HFFc6 (cell line): ENCODE measurements around the gene MIGA2. TPM values are rescaled to one million over a fixed set of nuclear protein-coding genes. Genes with fewer than 3 reads are reported as not detected.

Experiments used
- DNase-seq: peaks from one replicate; pipeline ENCODE4 v3.0.0-alpha.2; 2018
- H3K27ac Mint-ChIP-seq: 2 replicates; pipeline ENCODE4 v1.8.0; 2020; ENCODE audit warnings: mild to moderate bottlenecking, mixed read lengths
- H3K27me3 Mint-ChIP-seq: 2 replicates; pipeline ENCODE4 v1.8.0; 2021; ENCODE audit warnings: mild to moderate bottlenecking, moderate library complexity, mixed read lengths; ENCODE audit not compliant: insufficient read depth
- H3K36me3 Mint-ChIP-seq: 2 replicates; pipeline ENCODE4 v1.8.0; 2021; ENCODE audit warnings: low read depth, mixed read lengths
- H3K4me1 Mint-ChIP-seq: 2 replicates; pipeline ENCODE4 v1.8.0; 2020; ENCODE audit warnings: low read depth, mixed read lengths
- H3K4me3 Mint-ChIP-seq: 2 replicates; pipeline ENCODE4 v1.8.0; 2020; ENCODE audit warnings: mild to moderate bottlenecking, moderate library complexity, mixed read lengths
- H3K9me3 Mint-ChIP-seq: 2 replicates; pipeline ENCODE4 v1.8.0; 2020; ENCODE audit warnings: mild to moderate bottlenecking, mixed read lengths
- total RNA-seq, 6 experiments: library from RNA; stranded (reverse); fragmentation: NEBNext Ultra II Directional; extraction: Animal tissue kit (Norgen Biotek cat#: 25700); gene quantifications; 2 replicates in 1 of 6; 3 replicates in 5 of 6; pipeline ENCODE4 v1.2.3, GENCODE V29; 2021
- TF ChIP-seq, protein P1 (sequence below): fragments of 200-600 bp; sonication (generic); IDR thresholded peaks from 2 replicates; pipeline ENCODE4 v1.5.0; 2021; ENCODE audit warnings: antibody characterized with exemption, mild to moderate bottlenecking

MIGA2 gene
- total RNA-seq, 6 experiments from 2014 or later, result 20.2 to 30.2 (median 22.2) TPM

DNA sequence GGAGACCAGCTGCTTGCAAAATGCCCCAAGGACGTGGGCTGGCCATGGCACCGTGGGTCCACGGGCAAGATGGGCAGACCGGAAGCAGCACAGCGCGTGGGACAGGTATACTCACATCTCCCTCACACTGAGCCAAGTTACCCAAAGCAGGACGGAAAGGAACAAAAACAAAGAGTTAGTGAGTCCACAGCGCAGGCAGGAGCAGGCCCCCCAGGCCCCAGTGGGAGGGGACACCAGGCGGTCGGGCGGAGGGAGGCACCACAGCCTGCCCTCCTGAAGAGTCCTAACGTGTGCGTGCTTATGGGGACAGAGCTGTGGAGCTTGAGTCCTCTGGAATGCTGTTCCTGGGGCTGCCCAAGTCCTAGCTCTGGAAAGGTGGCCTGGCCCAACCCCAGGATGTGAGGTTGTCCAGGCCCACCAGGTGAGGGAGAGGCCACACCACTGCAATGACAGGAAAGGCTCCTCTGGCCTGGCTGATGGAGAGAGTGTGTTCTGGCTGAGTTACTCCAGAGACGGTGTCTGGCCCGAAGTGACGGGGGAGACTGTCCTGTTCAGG is 23.5 kb upstream of the MIGA2 start:
- no peak overlapping the region for H3K27ac Mint-ChIP-seq
- H3K36me3 Mint-ChIP-seq, result no peaks in the 10 kb centered on the region; the same call in 1 of the 2 replicates
- TF ChIP-seq, protein P1, sequence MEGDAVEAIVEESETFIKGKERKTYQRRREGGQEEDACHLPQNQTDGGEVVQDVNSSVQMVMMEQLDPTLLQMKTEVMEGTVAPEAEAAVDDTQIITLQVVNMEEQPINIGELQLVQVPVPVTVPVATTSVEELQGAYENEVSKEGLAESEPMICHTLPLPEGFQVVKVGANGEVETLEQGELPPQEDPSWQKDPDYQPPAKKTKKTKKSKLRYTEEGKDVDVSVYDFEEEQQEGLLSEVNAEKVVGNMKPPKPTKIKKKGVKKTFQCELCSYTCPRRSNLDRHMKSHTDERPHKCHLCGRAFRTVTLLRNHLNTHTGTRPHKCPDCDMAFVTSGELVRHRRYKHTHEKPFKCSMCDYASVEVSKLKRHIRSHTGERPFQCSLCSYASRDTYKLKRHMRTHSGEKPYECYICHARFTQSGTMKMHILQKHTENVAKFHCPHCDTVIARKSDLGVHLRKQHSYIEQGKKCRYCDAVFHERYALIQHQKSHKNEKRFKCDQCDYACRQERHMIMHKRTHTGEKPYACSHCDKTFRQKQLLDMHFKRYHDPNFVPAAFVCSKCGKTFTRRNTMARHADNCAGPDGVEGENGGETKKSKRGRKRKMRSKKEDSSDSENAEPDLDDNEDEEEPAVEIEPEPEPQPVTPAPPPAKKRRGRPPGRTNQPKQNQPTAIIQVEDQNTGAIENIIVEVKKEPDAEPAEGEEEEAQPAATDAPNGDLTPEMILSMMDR, result no peak
- no peak for DNase-seq
- H3K27me3 Mint-ChIP-seq, result no peaks in the 10 kb centered on the region; the same call in none of the 2 replicates
- H3K9me3 Mint-ChIP-seq, result no peaks in the 10 kb centered on the region
- no peak overlapping the region for H3K4me3 Mint-ChIP-seq
- no peaks in the 10 kb centered on the region for H3K4me1 Mint-ChIP-seq

DNA sequence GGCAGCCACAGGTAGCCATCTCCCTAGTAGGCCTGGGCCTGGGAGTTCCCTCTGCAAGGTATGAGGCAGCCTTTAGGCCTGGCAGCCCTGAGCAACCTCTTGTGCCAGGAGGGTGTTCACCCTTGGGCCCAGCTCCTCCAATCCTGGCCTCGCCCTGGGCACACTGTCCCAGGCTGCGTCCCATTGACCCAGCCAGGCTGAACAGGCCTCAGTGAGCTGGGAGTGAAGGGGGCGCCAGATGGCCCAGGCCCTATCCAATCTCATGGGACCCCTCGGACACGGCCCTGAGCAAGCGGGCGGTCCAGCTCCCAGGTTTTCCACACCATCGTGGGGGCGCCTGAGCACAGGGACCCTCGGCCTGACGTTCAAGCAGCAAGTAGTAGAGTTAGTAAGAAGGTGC is 22.8 kb upstream of the MIGA2 start:
- no peak for DNase-seq
- no peaks in the 10 kb centered on the region; the same call in none of the 2 replicates for H3K27me3 Mint-ChIP-seq
- H3K4me1 Mint-ChIP-seq, result no peaks in the 10 kb centered on the region
- no peaks in the 10 kb centered on the region; the same call in 1 of the 2 replicates for H3K36me3 Mint-ChIP-seq
- no peak overlapping the region for H3K4me3 Mint-ChIP-seq
- TF ChIP-seq, protein P1, result no peak
- H3K27ac Mint-ChIP-seq, result no peak overlapping the region
- H3K9me3 Mint-ChIP-seq, result no peaks in the 10 kb centered on the region

GRCh38 chr9:129014124-129014523 is 22.3 kb upstream of the MIGA2 start:
- Mint-ChIP-seq H3K27me3 (no peaks in the 10 kb centered on the region; the same call in none of the 2 replicates), H3K4me3 (no peak overlapping the region), H3K9me3 (no peaks in the 10 kb centered on the region), H3K4me1 (no peaks in the 10 kb centered on the region), H3K36me3 (no peaks in the 10 kb centered on the region; the same call in 1 of the 2 replicates), H3K27ac (no peak overlapping the region)
- TF ChIP-seq, protein P1, result no peak
- no peak for DNase-seq

GRCh38 chr9:129014608-129015007 is 21.8 kb upstream of the MIGA2 start:
- H3K4me1 Mint-ChIP-seq, result no peaks in the 10 kb centered on the region
- no peaks in the 10 kb centered on the region for H3K9me3 Mint-ChIP-seq
- TF ChIP-seq, protein P1, result no peak
- H3K4me3 Mint-ChIP-seq, result no peak overlapping the region
- no peaks in the 10 kb centered on the region; the same call in 1 of the 2 replicates for H3K36me3 Mint-ChIP-seq
- DNase-seq, result no peak
- no peak overlapping the region for H3K27ac Mint-ChIP-seq
- H3K27me3 Mint-ChIP-seq, result no peaks in the 10 kb centered on the region; the same call in none of the 2 replicates

GRCh38 chr9:129021091-129021490 is 15.3 kb upstream of the MIGA2 start:
- Mint-ChIP-seq H3K9me3 (no peaks in the 10 kb centered on the region), H3K27ac (no peak overlapping the region), H3K4me1 (peaks cover 28% of the 10 kb centered on the region), H3K36me3 (no peaks in the 10 kb centered on the region), H3K27me3 (peaks cover 2% of the 10 kb centered on the region; the same call in 1 of the 2 replicates), H3K4me3 (no peak overlapping the region)
- DNase-seq, result no peak
- TF ChIP-seq, protein P1, result no peak
